H1 (cell line): ENCODE results near the gene SBK1. TPM values are rescaled to one million over a fixed set of nuclear protein-coding genes. Genes with fewer than 3 reads are reported as not detected.

ENCODE experiments used
- CTCF ChIA-PET: fragments of 300-600 bp; sonication (Branson Sonifier 250); formaldehyde crosslinking; loops from one replicate; lab custom pipeline; 2021; ENCODE audit not compliant: partially characterized antibody; lab: Charles Lee
- POLR2A ChIA-PET: fragments of 300-600 bp; sonication (Branson Sonifier 250); formaldehyde crosslinking; loops from one replicate; lab custom pipeline; 2021; ENCODE audit warnings: inconsistent platforms; ENCODE audit not compliant: partially characterized antibody; lab: Charles Lee
- DNase-seq, 2 experiments: peaks; one replicate each; pipeline versions ENCODE4 v3.0.0 to v3.0.0-alpha.2; 2010 to 2022; ENCODE audit warnings: low spot score in 2 of 2, low read depth in 1 of 2, mixed read lengths in 1 of 2
- FAIRE-seq: peaks from 2 replicates; lab custom pipeline; 2011; peaks lifted over from hg19 to GRCh38; lab: Jason Lieb, UNC
- H2AFZ ChIP-seq: 2 replicates; pipeline ENCODE4 v1.8.1; 2012; ENCODE audit warnings: low read length, inconsistent platforms
- H2AK5ac ChIP-seq: 2 replicates; pipeline ENCODE4 v1.6.1; 2013; ENCODE audit warnings: low read depth, low read length
- H2BK120ac ChIP-seq: replicated peaks from 2 replicates; pipeline ENCODE3; 2013; ENCODE audit warnings: low read depth, low read length, inconsistent platforms
- H2BK12ac ChIP-seq: 2 replicates; pipeline ENCODE4 v1.6.1; 2013; ENCODE audit warnings: low read depth, low read length
- H2BK15ac ChIP-seq: 2 replicates; pipeline ENCODE4 v1.6.1; 2013; ENCODE audit warnings: low read length
- H2BK20ac ChIP-seq: 2 replicates; pipeline ENCODE4 v1.6.1; 2013; ENCODE audit warnings: low read length
- H2BK5ac ChIP-seq: 2 replicates; pipeline ENCODE4 v1.6.1; 2013; ENCODE audit warnings: low read depth, low read length
- H3K14ac ChIP-seq: 2 replicates; pipeline ENCODE4 v1.6.1; 2013; ENCODE audit warnings: inconsistent platforms; ENCODE audit not compliant: insufficient read length
- H3K18ac ChIP-seq: 2 replicates; pipeline ENCODE4 v1.6.1; 2013; ENCODE audit warnings: low read length; ENCODE audit errors: extremely low read depth
- H3K23ac ChIP-seq: 2 replicates; pipeline ENCODE4 v1.6.1; 2013; ENCODE audit warnings: inconsistent platforms; ENCODE audit not compliant: insufficient read length
- H3K23me2 ChIP-seq: 2 replicates; pipeline ENCODE4 v1.6.1; 2013; ENCODE audit warnings: low read depth, low read length
- H3K27ac ChIP-seq: 2 replicates; pipeline ENCODE4 v1.6.1; 2011; ENCODE audit warnings: low read depth, low read length, inconsistent platforms
- H3K27me3 ChIP-seq, 4 experiments: replicated peaks in 1 of 4; 1 replicate in 1 of 4; 2 replicates in 3 of 4; pipeline versions ENCODE4 v1.6.1 to v1.8.1; 2011 to 2013; ENCODE audit warnings: low read length in 3 of 4, mild to moderate bottlenecking in 3 of 4, inconsistent platforms in 2 of 4, mixed read lengths in 2 of 4, moderate library complexity in 1 of 4; ENCODE audit not compliant: control insufficient read depth in 3 of 4, insufficient read depth in 3 of 4; ENCODE audit errors: extremely low read depth in 1 of 4
- H3K36me3 ChIP-seq, 4 experiments: 2 replicates each; pipeline versions ENCODE4 v1.6.1 to v1.8.1; 2011 to 2013; ENCODE audit warnings: mild to moderate bottlenecking in 4 of 4, low read length in 3 of 4, moderate library complexity in 2 of 4, control low read depth in 1 of 4, inconsistent platforms in 1 of 4; ENCODE audit not compliant: insufficient read depth in 4 of 4, control insufficient read depth in 2 of 4
- H3K4ac ChIP-seq: replicated peaks from 2 replicates; pipeline ENCODE3; 2013; ENCODE audit warnings: low read length, low read depth, mixed read lengths, inconsistent platforms; ENCODE audit not compliant: insufficient read length
- H3K4me1 ChIP-seq, 4 experiments: replicated peaks in 1 of 4; 1 replicate in 1 of 4; 2 replicates in 3 of 4; pipeline versions ENCODE4 v1.6.1 to v1.8.1; 2011 to 2013; ENCODE audit warnings: low read length in 3 of 4, inconsistent platforms in 2 of 4, mixed read lengths in 1 of 4; ENCODE audit not compliant: insufficient read depth in 4 of 4, control insufficient read depth in 3 of 4
- H3K4me2 ChIP-seq, 2 experiments: 2 replicates each; pipeline versions ENCODE4 v1.6.1 to v1.8.1; 2011 to 2013; ENCODE audit warnings: low read depth in 2 of 2, low read length in 2 of 2, control low read depth in 1 of 2, inconsistent platforms in 1 of 2, mild to moderate bottlenecking in 1 of 2; ENCODE audit not compliant: insufficient read depth in 1 of 2
- H3K4me3 ChIP-seq, 4 experiments: fragments of 200-600, 300-600 bp in 1 of 4; sonication (generic), shearing (Covaris generic), sonication (Bioruptor Twin) in 1 of 4; 2 replicates each; pipeline versions ENCODE4 v1.5.1 to v1.8.1; 2011 to 2016; ENCODE audit warnings: low read length in 4 of 4, low read depth in 3 of 4, control low read depth in 2 of 4, inconsistent platforms in 2 of 4, mild to moderate bottlenecking in 2 of 4, mixed read lengths in 1 of 4, moderate library complexity in 1 of 4; ENCODE audit not compliant: insufficient read depth in 2 of 4; ENCODE audit errors: extremely low read depth in 1 of 4
- H3K56ac ChIP-seq: replicated peaks from 2 replicates; pipeline ENCODE3; 2013; ENCODE audit warnings: low read depth, mild to moderate bottlenecking, mixed read lengths, low read length, inconsistent platforms; ENCODE audit not compliant: insufficient read length
- H3K79me1 ChIP-seq: 2 replicates; pipeline ENCODE4 v1.6.1; 2013; ENCODE audit warnings: low read depth, low read length, control low read depth
- H3K79me2 ChIP-seq, 2 experiments: 2 replicates each; pipeline versions ENCODE4 v1.6.1 to v1.8.1; 2012 to 2013; ENCODE audit warnings: low read length in 2 of 2, mild to moderate bottlenecking in 2 of 2, inconsistent platforms in 1 of 2; ENCODE audit not compliant: insufficient read depth in 2 of 2, control insufficient read depth in 1 of 2
- H3K9ac ChIP-seq, 4 experiments: replicated peaks in 1 of 4; 1 replicate in 1 of 4; 2 replicates in 3 of 4; pipeline versions ENCODE4 v1.6.1 to v1.8.1; 2011 to 2013; ENCODE audit warnings: low read depth in 3 of 4, low read length in 3 of 4, control low read depth in 2 of 4, mild to moderate bottlenecking in 2 of 4, moderate library complexity in 2 of 4, inconsistent platforms in 1 of 4; ENCODE audit errors: extremely low read depth in 1 of 4
- H3K9me3 ChIP-seq, 2 experiments: 2 replicates each; pipeline versions ENCODE4 v1.6.1 to v1.8.1; 2012 to 2013; ENCODE audit warnings: mild to moderate bottlenecking in 2 of 2, moderate library complexity in 2 of 2, control low read depth in 1 of 2, inconsistent platforms in 1 of 2, low read depth in 1 of 2, low read length in 1 of 2, mixed read lengths in 1 of 2; ENCODE audit not compliant: insufficient read depth in 2 of 2
- H4K20me1 ChIP-seq, 2 experiments: replicated peaks in 1 of 2; 2 replicates each; pipeline versions ENCODE3 to v1.8.1; 2011 to 2013; ENCODE audit warnings: inconsistent platforms in 2 of 2, low read length in 2 of 2, mild to moderate bottlenecking in 1 of 2; ENCODE audit not compliant: insufficient read depth in 2 of 2, control insufficient read depth in 1 of 2
- H4K5ac ChIP-seq: 2 replicates; pipeline ENCODE4 v1.6.1; 2013; ENCODE audit warnings: low read length, low read depth, mixed read lengths, inconsistent platforms; ENCODE audit not compliant: insufficient read length
- H4K8ac ChIP-seq: 2 replicates; pipeline ENCODE4 v1.8.0; 2013; ENCODE audit warnings: mild to moderate bottlenecking, moderate library complexity, low read length, inconsistent platforms; ENCODE audit not compliant: insufficient read depth; ENCODE audit errors: extremely low read depth
- H4K91ac ChIP-seq: replicated peaks from 2 replicates; pipeline ENCODE3; 2013; ENCODE audit warnings: low read length, mixed read lengths, inconsistent platforms; ENCODE audit not compliant: insufficient read length
- CEBPB ChIP-seq: IDR thresholded peaks from 2 replicates; pipeline ENCODE4 v1.6.1; 2012; ENCODE audit warnings: low read depth, low read length
- RAD21 ChIP-seq, 2 experiments: IDR thresholded peaks in 1 of 2; conservative IDR thresholded peaks in 1 of 2; 2 replicates each; pipeline ENCODE4 v1.6.1; 2011; ENCODE audit warnings: low read depth in 2 of 2, low read length in 2 of 2, improper control_type of control experiment in 1 of 2, inconsistent platforms in 1 of 2, mild to moderate bottlenecking in 1 of 2, moderate library complexity in 1 of 2
- WGBS, 2 experiments: shearing (Covaris generic) in 1 of 2; methylation state at CpG; one replicate each; pipeline versions ENCODE4 v1.1.6 to v1.1.7; 2013 to 2015; ENCODE audit warnings: low lambda C conversion rate in 2 of 2, mixed read lengths in 2 of 2, inconsistent platforms in 1 of 2, low coverage in 1 of 2, missing lambda C conversion rate in 1 of 2; ENCODE audit not compliant: insufficient replicate concordance in 2 of 2, insufficient coverage in 1 of 2, insufficient read length in 1 of 2; ENCODE audit errors: extremely low coverage in 1 of 2, missing lambda C conversion rate in 1 of 2; 5-methylcytosine and 5-hydroxymethylcytosine counted together
- polyA plus RNA-seq, 7 experiments: library from polyadenylated mRNA; depleted of rRNA in 3 of 7; stranded (reverse) in 5 of 7; unstranded in 2 of 7; fragments of >200 nt in 5 of 7; fragments of 200-250 nt in 2 of 7; gene quantifications; 1 replicate in 5 of 7; 2 replicates in 1 of 7; 4 replicates in 1 of 7; pipeline versions ENCODE4 v1.2.1 to v1.2.3, GENCODE V29; 2011 to 2013; ENCODE audit warnings: missing spikeins in 2 of 7, mixed read lengths in 2 of 7
- total RNA-seq: library from RNA; stranded (reverse); fragmentation: NEBNext Ultra II Directional; extraction: Animal tissue kit (Norgen Biotek cat#: 25700); gene quantifications from 2 replicates; pipeline ENCODE4 v1.2.1, GENCODE V29; 2021

SBK1 gene
- total and polyA plus RNA-seq, 2 of the 8 experiments (the other 6 are each of a cell fraction or from before 2014, with no cell fraction given) = 18.2 to 73.9 TPM

DNA sequence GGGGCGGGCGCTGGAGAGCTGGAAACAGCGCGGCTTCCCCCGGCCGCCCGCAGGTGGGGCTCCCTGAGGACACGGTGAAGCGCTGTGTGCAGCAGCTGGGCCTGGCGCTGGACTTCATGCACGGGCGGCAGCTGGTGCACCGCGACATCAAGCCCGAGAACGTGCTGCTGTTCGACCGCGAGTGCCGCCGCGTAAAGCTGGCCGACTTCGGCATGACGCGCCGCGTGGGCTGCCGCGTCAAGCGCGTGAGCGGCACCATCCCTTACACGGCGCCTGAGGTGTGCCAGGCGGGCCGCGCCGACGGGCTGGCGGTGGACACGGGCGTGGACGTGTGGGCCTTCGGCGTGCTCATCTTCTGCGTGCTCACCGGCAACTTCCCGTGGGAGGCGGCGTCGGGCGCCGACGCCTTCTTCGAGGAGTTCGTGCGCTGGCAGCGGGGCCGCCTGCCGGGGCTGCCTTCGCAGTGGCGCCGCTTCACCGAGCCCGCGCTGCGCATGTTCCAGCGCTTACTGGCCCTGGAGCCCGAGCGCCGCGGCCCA lies 27.8 kb downstream of the SBK1 start:
- DNase-seq (no peak), FAIRE-seq (no peak)
- H4K20me1 ChIP-seq = peaks cover 15 to 21% of the 10 kb centered on the region in 2 experiments
- ChIA-PET POLR2A (interaction anchor here (0.9 to 1.6 kb wide), 3 partner anchors 10 to 39 kb away, joined by 3 to 4 read pairs (median 4); no protein-coding TSS in a partner anchor), CTCF (interaction anchor here (0.7 to 6.5 kb wide), 6 partner anchors 21 to 152 kb away, joined by 3 to 152 read pairs (median 18); no protein-coding TSS in a partner anchor)
- no peaks in the 10 kb centered on the region for H3K79me2 ChIP-seq
- no peak overlapping the region for H2BK120ac ChIP-seq
- WGBS, 2 experiments = 93% methylated on average over 41 of the region's 73 CpGs; no CpG with 5 or more reads in 1 of the 2 experiments
- H3K14ac ChIP-seq = no peak overlapping the region
- no peak overlapping the region for H3K23ac ChIP-seq
- no peak overlapping the region for H3K4me2 ChIP-seq
- peaks cover 8% of the 10 kb centered on the region for H3K79me1 ChIP-seq
- no peak overlapping the region for H3K4ac ChIP-seq
- H3K27ac ChIP-seq = no peak overlapping the region
- H2BK20ac ChIP-seq = no peak overlapping the region
- H4K8ac ChIP-seq = no peak overlapping the region; the same call in 1 of the 2 replicates
- no peaks in the 10 kb centered on the region for H3K27me3 ChIP-seq
- no peak overlapping the region for H4K91ac ChIP-seq
- no peaks in the 10 kb centered on the region for H3K23me2 ChIP-seq
- H3K9me3 ChIP-seq = no peaks in the 10 kb centered on the region
- no peak overlapping the region for H3K56ac ChIP-seq
- no peak overlapping the region for H2AK5ac ChIP-seq
- H2BK5ac ChIP-seq = no peak overlapping the region
- H4K5ac ChIP-seq = no peak overlapping the region
- no peak overlapping the region for H3K9ac ChIP-seq
- no peak overlapping the region for H3K18ac ChIP-seq
- peaks cover 0 to 24% (median 10%) of the 10 kb centered on the region in 4 experiments; a peak in 6 of 8 replicates for H3K36me3 ChIP-seq
- H2BK15ac ChIP-seq = no peak overlapping the region
- no peak overlapping the region for H3K4me3 ChIP-seq
- no peak overlapping the region for H2AFZ ChIP-seq
- H2BK12ac ChIP-seq = no peak overlapping the region
- no peaks in the 10 kb centered on the region; a peak in 1 of 7 replicates for H3K4me1 ChIP-seq
- no peak for TF ChIP-seq RAD21 (IDR thresholded peaks at IDR 0.05 in 1 of 2, conservative IDR thresholded peaks at IDR 0.05 in 1 of 2; ENCODE audit: low read depth in 2 of 2, low read length in 2 of 2)
- no peak for TF ChIP-seq CEBPB
